Measurements from ENCODE around the gene MACF1.

DNA sequence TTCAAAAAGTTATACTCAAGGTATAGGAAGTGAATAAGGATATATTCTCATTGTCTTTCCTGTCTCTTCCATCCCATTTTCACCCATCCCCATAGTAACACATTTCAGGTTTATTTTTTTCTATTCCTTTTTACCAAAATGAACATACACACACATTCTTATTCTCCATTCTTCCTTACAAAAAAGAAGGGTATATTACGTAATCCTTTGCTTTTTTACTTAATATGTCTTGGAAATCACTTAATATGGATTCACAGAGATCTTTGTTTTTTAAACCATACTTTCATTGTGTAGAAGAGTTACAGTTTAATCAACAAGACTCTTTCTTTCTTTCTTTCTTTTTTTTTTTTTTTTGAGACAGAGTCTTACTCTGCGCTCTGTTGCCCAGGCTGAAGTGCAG lies 158.8 kb downstream of the MACF1 start:
- TF ChIP-seq, protein P1, sequence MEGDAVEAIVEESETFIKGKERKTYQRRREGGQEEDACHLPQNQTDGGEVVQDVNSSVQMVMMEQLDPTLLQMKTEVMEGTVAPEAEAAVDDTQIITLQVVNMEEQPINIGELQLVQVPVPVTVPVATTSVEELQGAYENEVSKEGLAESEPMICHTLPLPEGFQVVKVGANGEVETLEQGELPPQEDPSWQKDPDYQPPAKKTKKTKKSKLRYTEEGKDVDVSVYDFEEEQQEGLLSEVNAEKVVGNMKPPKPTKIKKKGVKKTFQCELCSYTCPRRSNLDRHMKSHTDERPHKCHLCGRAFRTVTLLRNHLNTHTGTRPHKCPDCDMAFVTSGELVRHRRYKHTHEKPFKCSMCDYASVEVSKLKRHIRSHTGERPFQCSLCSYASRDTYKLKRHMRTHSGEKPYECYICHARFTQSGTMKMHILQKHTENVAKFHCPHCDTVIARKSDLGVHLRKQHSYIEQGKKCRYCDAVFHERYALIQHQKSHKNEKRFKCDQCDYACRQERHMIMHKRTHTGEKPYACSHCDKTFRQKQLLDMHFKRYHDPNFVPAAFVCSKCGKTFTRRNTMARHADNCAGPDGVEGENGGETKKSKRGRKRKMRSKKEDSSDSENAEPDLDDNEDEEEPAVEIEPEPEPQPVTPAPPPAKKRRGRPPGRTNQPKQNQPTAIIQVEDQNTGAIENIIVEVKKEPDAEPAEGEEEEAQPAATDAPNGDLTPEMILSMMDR (IDR thresholded peaks at IDR 0.05; ENCODE audit: low read depth, low read length, missing input control): no peak
- TF ChIP-seq RAD21 (IDR thresholded peaks at IDR 0.05) (no peak), MAX (IDR thresholded peaks at IDR 0.05) (no peak), JUND (IDR thresholded peaks at IDR 0.05) (no peak), HNF4G (IDR thresholded peaks at IDR 0.05) (no peak), EGR1 (IDR thresholded peaks at IDR 0.05; ENCODE audit: low read depth in 2 of 2) (no peak), SP1 (IDR thresholded peaks at IDR 0.05) (no peak), RXRA (IDR thresholded peaks at IDR 0.05) (no peak), ZBTB33 (IDR thresholded peaks at IDR 0.05) (no peak), FOXA1 (IDR thresholded peaks at IDR 0.05) (no peak), TAF1 (conservative IDR thresholded peaks at IDR 0.05) (no peak), ATF3 (IDR thresholded peaks at IDR 0.05) (no peak)
- TF ChIP-seq, protein P2, sequence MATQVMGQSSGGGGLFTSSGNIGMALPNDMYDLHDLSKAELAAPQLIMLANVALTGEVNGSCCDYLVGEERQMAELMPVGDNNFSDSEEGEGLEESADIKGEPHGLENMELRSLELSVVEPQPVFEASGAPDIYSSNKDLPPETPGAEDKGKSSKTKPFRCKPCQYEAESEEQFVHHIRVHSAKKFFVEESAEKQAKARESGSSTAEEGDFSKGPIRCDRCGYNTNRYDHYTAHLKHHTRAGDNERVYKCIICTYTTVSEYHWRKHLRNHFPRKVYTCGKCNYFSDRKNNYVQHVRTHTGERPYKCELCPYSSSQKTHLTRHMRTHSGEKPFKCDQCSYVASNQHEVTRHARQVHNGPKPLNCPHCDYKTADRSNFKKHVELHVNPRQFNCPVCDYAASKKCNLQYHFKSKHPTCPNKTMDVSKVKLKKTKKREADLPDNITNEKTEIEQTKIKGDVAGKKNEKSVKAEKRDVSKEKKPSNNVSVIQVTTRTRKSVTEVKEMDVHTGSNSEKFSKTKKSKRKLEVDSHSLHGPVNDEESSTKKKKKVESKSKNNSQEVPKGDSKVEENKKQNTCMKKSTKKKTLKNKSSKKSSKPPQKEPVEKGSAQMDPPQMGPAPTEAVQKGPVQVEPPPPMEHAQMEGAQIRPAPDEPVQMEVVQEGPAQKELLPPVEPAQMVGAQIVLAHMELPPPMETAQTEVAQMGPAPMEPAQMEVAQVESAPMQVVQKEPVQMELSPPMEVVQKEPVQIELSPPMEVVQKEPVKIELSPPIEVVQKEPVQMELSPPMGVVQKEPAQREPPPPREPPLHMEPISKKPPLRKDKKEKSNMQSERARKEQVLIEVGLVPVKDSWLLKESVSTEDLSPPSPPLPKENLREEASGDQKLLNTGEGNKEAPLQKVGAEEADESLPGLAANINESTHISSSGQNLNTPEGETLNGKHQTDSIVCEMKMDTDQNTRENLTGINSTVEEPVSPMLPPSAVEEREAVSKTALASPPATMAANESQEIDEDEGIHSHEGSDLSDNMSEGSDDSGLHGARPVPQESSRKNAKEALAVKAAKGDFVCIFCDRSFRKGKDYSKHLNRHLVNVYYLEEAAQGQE (IDR thresholded peaks at IDR 0.05): no peak
